GM12878 (cell line): ENCODE data around the gene PIWIL4. TPM values are rescaled to one million over a fixed set of nuclear protein-coding genes. Genes with fewer than 3 reads are reported as not detected.

ENCODE experiments used
- HDGF ChIP-seq: fragments of 450-650 bp; IDR thresholded peaks from 2 replicates; pipeline ENCODE4 v1.6.1; 2016; ENCODE audit warnings: antibody characterized with exemption
- MEF2A ChIP-seq: IDR thresholded peaks from 2 replicates; pipeline ENCODE4 v1.6.1; 2011; ENCODE audit warnings: low read depth, mild to moderate bottlenecking, low read length, moderate library complexity; ENCODE audit not compliant: insufficient read depth
- MXI1 ChIP-seq: fragments of 150-350 bp; IDR thresholded peaks from 2 replicates; pipeline ENCODE4 v1.6.1; 2011; ENCODE audit warnings: low read depth, mild to moderate bottlenecking, inconsistent platforms, low read length, improper control_type of control experiment
- NFIC ChIP-seq: IDR thresholded peaks from 2 replicates; pipeline ENCODE4 v1.6.1; 2012; ENCODE audit warnings: low read depth, mild to moderate bottlenecking, inconsistent platforms, low read length, moderate library complexity
- NFXL1 ChIP-seq: fragments of 450-650 bp; IDR thresholded peaks from 2 replicates; pipeline ENCODE4 v1.6.1; 2017; ENCODE audit warnings: antibody characterized with exemption, mild to moderate bottlenecking, borderline replicate concordance
- REST ChIP-seq: IDR thresholded peaks from 2 replicates; pipeline ENCODE4 v1.6.1; 2012; ENCODE audit warnings: mild to moderate bottlenecking, low read depth, low read length
- TCF12 ChIP-seq: IDR thresholded peaks from 2 replicates; pipeline ENCODE4 v1.6.1; 2011; ENCODE audit warnings: low read depth, mild to moderate bottlenecking, low read length
- ZBTB40 ChIP-seq: fragments of 450-650 bp; IDR thresholded peaks from 2 replicates; pipeline ENCODE4 v1.6.1; 2016; ENCODE audit warnings: mild to moderate bottlenecking, moderate library complexity, borderline replicate concordance
- polyA plus RNA-seq, 11 experiments: library from polyadenylated mRNA; depleted of rRNA in 4 of 11; unstranded in 6 of 11; stranded (reverse) in 5 of 11; fragments of >200 nt; fragmentation: Nextera tagmentation in 4 of 11; fragmentation: Illumina TruSeq in 1 of 11; extraction: Ambion mirVana in 4 of 11; extraction: Trizol in 1 of 11; gene quantifications; 1 replicate in 1 of 11; 2 replicates in 10 of 11; pipeline versions ENCODE4 v1.2.1 to v1.2.3, GENCODE V29; 2011 to 2016; ENCODE audit warnings: inconsistent platforms in 2 of 11, missing spikeins in 2 of 11, low read depth in 1 of 11
- total RNA-seq, 4 experiments: library from RNA; depleted of rRNA in 3 of 4; stranded (reverse); fragments of >200 nt in 3 of 4; fragmentation: Illumina TruSeq in 1 of 4; extraction: Trizol in 1 of 4; gene quantifications; 2 replicates each; pipeline versions ENCODE4 v1.2.1 to v1.2.3, GENCODE V29; 2013 to 2021
- TF ChIP-seq, protein P1 (sequence below): fragments of 450-650 bp; IDR thresholded peaks from 2 replicates; pipeline ENCODE4 v1.6.1; 2017; ENCODE audit warnings: antibody characterized with exemption, mild to moderate bottlenecking, moderate library complexity
- TF ChIP-seq, protein P2 (sequence below): IDR thresholded peaks from 2 replicates; pipeline ENCODE4 v1.6.1; 2012; ENCODE audit warnings: low read depth, low read length, improper control_type of control experiment
- TF ChIP-seq, protein P3 (sequence below): IDR thresholded peaks from 2 replicates; pipeline ENCODE4 v1.6.1; 2011; ENCODE audit warnings: borderline replicate concordance, low read depth, mild to moderate bottlenecking, moderate library complexity, mixed read lengths, low read length; ENCODE audit not compliant: insufficient read depth; ENCODE audit errors: extremely low read length
- TF ChIP-seq, protein P4 (sequence below): IDR thresholded peaks from 2 replicates; pipeline ENCODE4 v1.6.1; 2012; ENCODE audit warnings: low read length, inconsistent platforms

PIWIL4 gene
- total and polyA plus RNA-seq, 10 of the 15 experiments (the other 5 are each of a cell fraction or from before 2014, with no cell fraction given): 0.23 to 13.3 (median 0.47) TPM

GRCh38 chr11:94543695-94544645 lies 23.2 kb upstream of the PIWIL4 start, which contains the start of gene FUT4 (continued):
- TF ChIP-seq MEF2A (no peak), NFIC (no peak), NFXL1 (peak; percentile 60; the same call in 1 of the 2 replicates), ZBTB40 (peak; percentile 80), REST (no peak), MXI1 (peak; percentile 65), TCF12 (0 out of 2 replicates have a peak, but pooled peaks have one; percentile 5), HDGF (peak; percentile 88; the same call in 1 of the 2 replicates)
- TF ChIP-seq, protein P1, sequence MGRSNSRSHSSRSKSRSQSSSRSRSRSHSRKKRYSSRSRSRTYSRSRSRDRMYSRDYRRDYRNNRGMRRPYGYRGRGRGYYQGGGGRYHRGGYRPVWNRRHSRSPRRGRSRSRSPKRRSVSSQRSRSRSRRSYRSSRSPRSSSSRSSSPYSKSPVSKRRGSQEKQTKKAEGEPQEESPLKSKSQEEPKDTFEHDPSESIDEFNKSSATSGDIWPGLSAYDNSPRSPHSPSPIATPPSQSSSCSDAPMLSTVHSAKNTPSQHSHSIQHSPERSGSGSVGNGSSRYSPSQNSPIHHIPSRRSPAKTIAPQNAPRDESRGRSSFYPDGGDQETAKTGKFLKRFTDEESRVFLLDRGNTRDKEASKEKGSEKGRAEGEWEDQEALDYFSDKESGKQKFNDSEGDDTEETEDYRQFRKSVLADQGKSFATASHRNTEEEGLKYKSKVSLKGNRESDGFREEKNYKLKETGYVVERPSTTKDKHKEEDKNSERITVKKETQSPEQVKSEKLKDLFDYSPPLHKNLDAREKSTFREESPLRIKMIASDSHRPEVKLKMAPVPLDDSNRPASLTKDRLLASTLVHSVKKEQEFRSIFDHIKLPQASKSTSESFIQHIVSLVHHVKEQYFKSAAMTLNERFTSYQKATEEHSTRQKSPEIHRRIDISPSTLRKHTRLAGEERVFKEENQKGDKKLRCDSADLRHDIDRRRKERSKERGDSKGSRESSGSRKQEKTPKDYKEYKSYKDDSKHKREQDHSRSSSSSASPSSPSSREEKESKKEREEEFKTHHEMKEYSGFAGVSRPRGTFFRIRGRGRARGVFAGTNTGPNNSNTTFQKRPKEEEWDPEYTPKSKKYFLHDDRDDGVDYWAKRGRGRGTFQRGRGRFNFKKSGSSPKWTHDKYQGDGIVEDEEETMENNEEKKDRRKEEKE: peak; percentile 35; the same call in 1 of the 2 replicates
- TF ChIP-seq, protein P2, sequence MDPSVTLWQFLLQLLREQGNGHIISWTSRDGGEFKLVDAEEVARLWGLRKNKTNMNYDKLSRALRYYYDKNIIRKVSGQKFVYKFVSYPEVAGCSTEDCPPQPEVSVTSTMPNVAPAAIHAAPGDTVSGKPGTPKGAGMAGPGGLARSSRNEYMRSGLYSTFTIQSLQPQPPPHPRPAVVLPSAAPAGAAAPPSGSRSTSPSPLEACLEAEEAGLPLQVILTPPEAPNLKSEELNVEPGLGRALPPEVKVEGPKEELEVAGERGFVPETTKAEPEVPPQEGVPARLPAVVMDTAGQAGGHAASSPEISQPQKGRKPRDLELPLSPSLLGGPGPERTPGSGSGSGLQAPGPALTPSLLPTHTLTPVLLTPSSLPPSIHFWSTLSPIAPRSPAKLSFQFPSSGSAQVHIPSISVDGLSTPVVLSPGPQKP: 0 out of 2 replicates have a peak, but pooled peaks have one; percentile 31
- TF ChIP-seq, protein P3, sequence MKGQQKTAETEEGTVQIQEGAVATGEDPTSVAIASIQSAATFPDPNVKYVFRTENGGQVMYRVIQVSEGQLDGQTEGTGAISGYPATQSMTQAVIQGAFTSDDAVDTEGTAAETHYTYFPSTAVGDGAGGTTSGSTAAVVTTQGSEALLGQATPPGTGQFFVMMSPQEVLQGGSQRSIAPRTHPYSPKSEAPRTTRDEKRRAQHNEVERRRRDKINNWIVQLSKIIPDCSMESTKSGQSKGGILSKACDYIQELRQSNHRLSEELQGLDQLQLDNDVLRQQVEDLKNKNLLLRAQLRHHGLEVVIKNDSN: no peak
- TF ChIP-seq, protein P4, sequence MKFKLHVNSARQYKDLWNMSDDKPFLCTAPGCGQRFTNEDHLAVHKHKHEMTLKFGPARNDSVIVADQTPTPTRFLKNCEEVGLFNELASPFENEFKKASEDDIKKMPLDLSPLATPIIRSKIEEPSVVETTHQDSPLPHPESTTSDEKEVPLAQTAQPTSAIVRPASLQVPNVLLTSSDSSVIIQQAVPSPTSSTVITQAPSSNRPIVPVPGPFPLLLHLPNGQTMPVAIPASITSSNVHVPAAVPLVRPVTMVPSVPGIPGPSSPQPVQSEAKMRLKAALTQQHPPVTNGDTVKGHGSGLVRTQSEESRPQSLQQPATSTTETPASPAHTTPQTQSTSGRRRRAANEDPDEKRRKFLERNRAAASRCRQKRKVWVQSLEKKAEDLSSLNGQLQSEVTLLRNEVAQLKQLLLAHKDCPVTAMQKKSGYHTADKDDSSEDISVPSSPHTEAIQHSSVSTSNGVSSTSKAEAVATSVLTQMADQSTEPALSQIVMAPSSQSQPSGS: no peak
